NCI-H510A (cell line): Measurements from ENCODE around the gene UVSSA.

Experiments used
- DNase-seq: peaks from one replicate; lab custom pipeline; 2025; lab: John Stamatoyannopoulos, UW

UVSSA gene

DNA sequence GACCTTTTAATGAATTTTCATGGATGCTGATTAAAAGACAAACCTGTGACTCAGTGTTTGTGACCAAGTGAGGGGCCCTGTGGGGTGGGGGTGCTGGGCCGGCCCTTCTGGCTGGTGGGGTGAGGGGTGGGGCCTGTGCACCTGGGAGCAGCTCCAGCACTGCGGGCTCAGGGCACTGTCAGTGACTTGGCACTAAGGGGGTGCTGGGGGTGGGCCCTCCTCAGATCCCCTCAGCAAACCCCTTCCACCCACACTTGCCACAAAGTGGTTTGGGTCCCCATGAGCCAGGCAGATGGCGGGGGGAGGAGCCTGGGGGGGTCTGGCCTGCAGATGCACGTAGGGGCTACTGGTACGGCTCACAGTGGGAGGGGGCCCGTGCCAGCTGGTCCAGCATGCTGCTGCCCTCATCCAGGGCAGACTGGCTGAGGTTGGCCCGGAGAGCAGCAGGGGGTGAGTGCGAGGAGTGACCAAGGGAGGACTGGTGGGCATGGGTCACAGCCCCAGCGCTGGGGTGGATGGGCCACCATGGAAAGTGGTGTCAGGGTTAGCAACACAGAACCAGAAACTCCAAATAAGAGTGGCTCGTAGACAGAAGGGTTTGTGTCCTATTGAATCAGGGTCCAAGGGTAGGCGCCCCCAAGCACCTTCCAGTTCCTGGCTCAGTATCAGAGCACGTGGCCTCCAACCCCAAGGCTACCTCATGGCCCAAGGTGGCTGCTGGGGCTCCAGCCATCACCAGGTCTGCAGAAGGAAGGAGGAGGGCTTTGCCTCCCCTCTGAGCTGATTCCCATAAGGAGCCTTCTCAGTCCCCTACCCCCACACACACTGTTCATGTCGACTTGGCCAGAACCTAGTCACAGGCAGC, 49.2 kb downstream of the UVSSA start:
- no peak for DNase-seq

DNA sequence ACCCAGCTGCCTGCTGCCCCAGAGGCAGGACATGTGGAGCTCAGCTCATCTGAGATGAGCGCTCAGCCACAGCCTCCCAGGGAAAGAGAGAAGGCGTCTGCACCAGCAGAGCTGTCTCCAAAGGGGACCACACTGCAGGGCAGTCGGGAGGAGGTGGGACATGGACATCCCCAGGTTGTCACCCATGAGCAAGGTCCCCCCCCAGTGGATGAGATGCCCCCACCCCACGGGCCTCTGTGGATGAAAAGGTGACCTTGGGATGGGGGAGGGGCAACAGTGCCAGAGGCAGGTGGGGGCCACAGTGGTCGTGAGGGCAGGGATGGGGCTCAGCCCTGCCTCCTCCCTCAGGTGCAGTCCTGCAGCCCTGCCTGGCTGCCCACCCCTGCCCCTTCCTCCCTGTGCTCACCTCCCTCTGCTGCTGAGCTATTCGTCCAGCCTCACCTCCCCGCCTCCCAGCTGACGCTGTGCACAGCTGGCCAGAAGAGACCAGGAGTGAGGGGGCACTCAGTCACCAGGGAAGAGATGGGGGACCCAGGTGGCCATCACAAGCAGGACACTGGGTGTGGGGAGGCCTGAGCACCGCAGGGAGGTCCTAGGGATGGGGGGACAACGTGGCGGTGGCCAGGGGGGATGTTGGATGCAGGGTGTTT, 49.9 kb downstream of the UVSSA start:
- DNase-seq: no peak

DNA sequence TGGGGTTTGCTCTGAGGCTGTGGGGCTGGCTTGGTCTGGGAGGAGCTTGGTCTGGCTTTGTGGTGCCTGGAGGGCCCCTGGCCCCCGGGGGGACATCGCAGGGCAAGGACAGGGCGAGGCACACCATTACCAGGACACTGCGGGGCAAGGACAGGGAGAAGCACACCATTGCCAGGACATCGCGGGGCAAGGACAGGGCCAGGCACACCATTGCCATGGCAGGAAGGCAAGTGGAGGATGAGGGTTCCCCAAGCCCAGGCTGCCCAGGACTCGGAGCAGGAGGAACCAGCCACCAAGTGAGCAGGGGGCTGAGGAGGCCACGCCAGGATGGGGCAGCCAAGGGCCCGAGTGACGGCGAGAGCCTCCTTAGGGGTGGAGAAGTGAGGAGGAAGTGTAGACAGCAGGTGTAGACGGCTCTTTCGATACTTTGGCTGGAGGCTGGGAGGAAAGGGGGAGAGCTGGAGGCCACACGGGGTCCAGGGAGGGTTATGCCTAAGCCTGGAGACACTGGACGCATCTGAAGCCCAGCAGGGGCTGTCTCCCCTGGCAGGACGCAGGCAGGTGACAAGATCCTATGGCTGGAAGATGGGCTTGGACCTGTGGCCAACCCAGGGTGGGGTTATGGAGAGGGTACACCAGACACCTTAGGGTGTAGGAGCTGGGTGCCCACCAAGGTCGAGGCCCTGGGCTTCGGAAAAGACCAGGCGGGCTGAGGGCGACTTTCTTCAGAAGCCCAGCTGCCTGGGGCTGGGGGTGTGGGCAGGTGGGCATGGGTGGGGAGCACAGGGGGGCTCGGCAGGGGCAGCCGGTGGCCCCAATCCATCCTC, 51.9 kb downstream of the UVSSA start:
- no peak for DNase-seq

DNA sequence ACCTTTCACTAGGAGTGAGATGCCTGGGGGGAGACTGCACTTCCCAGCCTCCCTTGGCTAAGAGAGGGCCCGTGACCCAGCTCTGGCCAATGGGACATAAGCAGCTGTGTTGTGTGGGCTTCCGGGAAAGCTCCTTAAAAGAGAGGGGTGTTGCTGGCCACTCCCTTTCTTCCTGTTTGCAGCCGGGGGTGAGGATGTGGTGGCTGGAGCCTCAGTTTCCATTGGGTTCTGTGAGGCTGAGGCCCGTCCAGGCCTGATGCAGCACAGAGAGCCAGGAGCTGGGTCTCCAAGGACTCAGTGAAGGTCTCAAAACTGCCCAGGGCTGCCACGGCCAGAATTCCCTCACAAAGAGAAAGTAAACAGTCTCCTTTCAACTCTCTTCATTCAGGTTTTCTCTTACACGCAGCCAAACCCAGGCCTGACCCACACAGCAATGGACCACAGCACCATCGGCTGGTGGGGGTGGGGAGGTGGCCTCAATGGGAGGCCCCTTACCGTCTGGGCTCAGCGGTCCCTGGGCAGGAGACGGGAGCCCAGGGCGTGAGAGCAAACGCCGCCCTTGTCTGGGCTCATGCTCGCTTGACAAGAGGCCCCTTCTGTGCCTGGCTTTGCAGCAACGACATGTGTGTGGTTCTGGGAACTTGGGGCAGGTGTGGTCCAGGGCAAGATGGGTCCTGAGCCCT, 52.6 kb downstream of the UVSSA start:
- no peak for DNase-seq

DNA sequence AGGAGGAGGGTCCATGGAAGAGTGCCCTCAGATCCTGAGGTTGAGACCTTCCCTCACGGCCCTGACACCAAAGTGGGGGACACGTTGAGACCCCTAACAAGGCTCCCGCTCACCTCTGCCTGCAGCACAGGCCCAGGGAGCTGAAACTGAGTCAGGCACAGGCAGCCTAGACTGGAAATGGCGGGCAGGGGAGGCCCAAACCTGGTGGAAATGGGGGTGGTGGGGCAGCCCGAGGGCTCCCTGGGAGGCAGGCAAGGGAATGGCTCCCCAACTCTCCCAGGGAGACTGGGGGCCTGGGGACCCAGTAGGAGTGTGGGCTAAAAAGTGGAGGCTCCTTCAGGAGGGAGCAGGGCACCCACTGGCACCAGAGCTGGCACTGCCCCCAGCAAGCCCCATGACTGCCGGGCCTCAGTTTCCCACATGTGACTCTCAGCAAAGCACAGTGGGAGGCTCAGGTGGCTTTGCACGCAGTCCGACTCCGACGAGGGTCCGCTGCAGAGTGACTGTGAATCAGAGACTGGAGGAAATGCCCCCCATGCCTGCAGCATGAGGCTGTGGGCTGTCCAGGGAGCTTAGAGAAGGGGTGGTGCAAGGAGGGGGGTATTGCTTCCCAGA, 53.3 kb downstream of the UVSSA start:
- no peak for DNase-seq

DNA sequence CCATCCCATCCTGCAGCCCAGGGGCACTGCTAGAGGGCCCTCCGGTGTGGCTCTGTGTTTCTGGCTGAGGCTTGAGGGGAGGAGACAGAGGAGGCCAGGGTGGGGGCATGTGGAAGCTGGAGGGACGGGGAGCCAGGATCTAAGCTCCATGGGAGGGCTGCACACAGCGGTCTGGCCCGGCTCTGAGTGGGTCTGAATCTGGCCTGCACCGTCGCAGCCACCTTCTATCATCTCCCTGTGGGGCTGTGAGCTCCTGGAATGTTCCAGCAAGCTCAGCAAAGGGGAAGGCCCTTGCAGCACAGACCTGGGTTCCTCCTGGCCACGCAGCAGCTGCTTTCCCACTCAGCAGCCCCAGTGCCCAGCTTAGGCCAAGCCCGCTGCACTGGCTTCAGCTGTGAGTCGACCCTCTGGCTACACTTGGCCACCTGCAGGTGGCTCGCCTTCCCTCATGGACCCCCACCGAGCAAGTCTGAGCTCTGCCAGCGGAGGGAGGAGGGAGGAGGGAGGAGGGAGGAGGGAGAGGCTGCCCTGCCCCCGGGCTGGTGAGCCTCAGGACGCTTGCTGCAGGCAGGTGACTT, 53.9 kb downstream of the UVSSA start:
- no peak for DNase-seq

DNA sequence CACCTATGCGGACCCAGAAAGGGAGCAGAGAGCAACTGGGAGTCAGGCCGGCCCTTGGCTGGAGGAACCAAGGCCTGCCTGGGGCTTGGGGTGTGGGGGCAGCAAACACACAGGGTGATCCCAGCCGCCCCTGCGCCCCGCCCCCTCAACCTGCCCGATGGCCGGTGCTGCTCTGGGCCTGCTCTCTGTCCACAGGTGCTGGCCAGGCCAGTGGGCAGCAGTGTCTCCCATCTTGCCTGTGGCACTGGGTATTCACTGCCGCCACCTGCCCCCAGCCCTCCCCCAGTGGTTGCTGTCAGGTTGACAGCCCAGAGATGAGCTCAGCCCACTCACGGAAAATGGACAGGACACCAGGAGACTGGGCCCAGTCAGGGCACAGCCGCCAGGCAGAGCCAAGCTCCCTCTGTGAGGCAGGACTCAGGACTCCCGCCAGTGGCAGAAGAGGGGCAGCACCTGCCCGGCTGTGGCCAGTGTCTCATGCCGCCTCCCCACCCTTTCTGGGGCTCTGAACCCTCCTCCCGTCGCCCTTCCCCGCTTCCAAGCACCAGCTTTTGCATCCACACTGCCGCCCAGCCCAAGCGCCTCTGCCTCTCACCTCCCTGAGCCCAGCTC, 54.5 kb downstream of the UVSSA start:
- DNase-seq: no peak

DNA sequence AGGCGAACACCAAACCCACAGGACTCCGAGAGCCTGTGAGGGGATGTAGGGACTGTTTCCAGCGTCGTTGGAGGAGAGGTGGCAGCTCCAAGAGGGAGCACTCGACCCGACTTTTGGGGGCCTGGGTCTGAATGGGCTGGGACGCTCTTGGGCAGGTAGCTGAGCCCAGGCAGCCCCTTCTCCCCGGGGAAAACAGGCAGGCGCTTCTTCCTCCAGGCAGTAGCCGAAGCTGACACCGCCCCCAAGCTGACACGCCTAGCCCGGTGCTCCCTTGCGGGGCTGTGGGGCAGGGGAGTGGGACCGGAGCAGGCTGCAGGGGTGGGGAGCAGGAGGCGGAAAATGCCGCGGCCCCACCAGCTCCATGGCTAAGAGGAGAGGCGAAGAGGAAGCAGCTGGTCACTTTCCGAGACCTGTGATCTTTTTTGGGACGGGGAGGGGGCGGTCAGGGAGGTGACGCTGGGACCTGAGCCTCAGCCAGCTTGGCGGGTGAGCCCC, 55.1 kb downstream of the UVSSA start:
- no peak for DNase-seq

DNA sequence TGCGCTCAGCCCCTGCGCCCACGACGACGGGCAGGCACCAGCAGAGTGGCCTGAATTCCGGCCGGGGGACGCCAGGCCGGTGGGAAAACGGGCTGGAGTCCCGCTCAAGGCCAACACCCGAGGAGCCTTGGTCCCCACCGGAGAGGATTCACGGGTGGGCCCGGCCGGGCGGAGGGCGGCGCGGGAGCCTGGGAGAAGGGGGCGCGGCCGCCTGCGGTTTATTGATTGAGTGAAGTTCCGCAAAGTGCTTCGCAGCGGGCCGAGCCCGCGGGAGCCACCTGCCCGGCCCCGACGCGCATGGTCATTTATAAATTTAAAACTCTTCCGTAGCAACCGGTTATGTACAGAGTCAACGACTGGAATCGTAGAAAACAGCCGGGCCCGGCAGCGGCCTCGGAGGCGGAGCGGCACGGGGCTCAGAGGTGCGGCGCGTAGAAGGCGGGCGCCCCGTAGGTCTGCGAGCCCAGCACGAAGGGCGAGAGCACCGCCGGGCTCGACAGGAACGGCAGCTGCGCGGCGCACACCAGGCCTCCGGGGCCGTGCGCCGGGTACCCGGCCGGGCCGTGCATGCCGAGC, 55.6 kb downstream of the UVSSA start:
- no peak for DNase-seq

DNA sequence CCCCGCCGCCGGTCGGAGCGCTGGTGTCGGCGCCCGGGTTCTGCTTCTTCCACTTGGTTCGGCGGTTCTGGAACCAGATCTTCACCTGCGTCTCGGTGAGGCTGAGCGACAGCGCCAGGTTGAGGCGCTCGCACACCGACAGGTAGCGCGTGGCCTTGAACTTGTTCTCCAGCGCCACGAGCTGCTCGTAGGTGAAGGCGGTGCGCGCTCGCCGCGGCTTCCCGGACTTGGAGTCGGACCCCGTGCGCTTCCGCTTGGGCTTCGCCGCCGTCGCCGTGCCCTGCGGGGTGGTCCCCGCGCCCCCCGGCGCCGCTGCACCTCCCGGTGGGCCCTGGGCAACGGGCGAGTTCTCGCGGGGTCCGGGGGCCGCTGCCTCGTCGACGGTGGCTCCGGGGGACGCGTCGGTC, 56.2 kb downstream of the UVSSA start:
- DNase-seq: no peak

DNA sequence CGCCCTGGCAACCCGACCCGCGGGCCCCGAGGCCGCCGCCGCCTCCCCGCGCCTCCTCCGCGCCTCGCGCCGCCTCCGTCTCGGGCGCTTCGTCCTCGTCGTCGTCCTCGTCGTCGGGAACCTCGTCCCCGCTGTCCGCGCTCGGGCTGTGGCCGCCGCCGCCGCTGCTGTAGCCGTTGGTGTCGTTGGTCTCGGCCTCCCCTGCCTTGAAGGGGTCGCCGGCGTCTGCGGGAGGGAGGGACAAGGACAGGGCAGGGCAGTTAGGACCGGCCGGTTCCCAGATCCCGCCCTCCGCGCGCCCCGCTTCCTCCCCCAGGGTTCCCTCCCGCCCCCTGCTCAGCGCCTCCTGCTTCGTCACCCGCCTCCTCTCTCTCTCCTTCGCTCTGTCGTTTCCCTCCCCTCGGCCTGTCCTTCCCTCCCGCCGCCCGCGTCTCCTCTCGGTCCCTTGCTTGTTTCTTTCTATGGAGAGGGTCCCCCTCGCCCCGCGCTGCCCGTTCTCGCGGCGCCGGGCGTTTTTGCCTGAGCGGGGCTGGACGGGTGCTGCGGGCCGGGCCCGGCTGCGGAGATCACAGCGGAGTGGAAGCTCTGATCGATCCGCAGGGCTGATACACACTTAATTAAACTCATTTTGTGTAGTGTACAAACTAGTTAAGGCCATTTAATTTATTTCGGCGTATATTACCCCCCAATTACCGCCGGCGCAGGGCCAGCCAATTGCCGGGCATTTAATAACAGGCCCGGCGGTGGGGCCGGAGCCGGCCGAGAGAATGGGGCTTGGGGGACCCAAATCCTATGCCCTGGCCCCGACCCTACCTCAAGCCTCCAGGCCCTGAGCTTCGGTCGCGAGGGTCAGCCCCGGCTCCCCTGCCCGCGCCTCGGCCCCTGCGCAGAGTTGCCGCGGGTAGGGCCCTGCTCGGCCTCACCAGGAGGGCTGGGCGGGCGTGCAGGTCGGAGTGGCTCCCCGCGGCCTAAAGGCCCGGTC, 56.9 kb downstream of the UVSSA start:
- DNase-seq: no peak

DNA sequence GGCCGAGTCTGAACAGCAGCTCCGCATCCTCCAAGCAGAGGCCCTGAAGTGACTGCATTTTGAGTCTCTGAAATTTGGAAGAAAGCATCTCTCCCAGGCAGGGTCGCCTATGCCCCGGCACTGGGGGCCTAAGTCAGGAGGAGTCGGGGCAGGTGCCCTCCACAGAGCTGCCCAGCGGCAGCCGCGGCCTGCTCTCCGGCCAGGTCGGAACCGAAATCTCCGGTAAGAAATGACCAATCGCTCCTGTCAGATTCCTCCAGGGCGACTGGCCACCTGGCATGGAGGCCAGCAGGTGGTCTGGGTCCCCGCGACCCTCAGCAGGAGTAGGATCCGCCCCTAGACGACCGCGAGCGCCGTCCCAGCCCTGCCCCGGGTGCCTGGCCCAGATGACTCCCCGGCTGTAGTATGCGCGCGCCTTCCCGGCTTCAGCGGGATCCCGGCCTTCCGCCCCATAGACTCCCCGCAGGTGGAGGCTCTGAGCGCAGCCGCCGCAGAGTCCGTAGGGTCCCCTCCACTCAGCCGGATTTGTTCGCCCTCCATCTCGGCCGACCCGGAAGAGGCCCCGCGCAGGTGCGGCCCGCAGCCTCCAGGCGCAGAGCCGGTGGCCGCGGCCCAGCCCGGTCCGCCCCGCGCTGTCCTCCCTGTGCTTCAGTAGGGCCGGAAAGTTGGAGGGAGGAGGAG, 57.7 kb downstream of the UVSSA start:
- DNase-seq: no peak

DNA sequence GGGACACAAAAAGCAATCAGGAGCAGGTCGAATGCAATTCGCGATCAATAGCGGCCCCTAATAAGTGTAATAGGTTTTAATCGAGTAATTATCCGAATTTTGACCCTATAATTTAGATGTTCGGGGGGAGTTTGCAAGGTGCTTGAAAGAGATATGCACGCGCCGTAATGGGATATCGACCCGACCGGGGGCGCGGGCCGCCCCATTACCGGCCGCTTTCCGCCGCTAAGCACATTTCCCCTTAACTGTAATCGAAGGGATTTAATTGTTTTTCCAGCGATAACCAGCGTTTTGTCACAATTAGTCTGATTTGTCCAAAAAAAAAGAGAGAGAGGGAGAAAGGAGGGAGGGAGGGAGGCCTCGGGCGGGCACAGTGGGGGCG, 58.2 kb downstream of the UVSSA start:
- no peak for DNase-seq

DNA sequence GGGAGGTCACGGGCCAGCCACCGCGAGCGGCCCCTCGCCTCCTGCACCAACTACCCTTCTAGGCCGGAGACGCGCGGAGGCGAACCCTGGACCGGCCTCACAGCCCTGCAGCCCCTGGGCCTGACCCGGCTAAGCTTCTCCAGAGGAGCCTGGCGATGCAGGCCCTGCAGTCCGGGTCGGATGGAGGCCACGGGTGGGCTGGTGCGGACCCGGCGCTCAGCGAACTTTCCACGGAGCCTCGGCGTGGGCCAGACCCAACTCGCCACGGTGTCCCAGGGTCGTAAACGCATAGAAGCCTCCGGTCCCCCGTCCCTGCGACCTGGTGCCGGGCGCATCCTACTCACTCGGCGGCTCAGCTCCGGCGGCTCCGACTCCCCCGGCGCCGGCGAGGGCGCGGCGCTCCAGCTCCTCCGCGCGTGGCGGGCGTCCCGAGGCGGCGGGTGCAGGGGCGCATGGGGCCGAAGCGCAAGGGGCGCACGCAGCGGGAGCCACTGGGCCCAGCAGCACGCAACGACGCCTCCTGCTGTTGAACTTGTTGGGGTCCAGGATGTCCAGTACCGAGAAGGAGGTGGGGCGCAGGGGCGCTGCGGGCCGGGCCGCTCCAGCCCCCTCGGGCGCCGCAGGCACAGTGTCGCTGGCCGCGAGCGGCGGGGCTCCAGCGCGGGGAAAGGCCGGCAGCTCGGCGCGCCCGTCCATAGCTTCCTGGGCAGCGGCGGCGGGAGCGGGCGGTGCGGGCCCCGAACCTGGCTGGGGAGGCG, 58.8 kb downstream of the UVSSA start:
- DNase-seq: no peak

DNA sequence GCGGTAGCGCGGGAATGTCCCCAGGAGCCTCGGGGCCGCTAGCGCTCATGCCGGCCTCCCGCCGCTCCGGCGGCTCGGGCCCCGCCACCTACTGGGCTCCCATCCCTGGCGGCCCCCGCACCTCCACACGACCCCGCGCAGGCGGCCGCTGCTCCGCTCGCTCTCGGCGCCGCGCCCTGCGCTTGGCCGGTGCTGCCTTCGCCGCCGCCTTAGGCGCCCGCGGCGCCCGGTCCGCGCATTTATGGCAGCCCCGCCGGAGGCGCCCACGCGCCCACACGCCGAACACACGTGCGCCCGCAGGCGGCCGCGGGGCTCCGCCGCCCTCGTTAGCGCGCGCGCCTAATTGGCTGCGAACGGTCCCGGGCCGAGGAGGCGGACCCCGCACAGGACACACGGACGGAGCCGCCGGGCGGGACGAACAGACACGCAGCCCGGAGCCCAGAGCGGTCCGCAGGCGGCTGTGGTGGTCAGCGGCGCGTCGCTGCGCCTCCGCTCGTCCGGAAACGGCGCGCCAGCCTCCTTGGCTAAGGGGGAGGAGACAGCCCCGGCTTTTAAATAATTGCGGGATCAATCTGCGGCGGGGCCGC, 59.5 kb downstream of the UVSSA start, which contains the start of gene NKX1-1:
Gene NKX1-1 (minus strand): TSS at position 49 of the 587 bp plus-strand sequence. CDS start 0 bp downstream, at position 49.
- no peak for DNase-seq

DNA sequence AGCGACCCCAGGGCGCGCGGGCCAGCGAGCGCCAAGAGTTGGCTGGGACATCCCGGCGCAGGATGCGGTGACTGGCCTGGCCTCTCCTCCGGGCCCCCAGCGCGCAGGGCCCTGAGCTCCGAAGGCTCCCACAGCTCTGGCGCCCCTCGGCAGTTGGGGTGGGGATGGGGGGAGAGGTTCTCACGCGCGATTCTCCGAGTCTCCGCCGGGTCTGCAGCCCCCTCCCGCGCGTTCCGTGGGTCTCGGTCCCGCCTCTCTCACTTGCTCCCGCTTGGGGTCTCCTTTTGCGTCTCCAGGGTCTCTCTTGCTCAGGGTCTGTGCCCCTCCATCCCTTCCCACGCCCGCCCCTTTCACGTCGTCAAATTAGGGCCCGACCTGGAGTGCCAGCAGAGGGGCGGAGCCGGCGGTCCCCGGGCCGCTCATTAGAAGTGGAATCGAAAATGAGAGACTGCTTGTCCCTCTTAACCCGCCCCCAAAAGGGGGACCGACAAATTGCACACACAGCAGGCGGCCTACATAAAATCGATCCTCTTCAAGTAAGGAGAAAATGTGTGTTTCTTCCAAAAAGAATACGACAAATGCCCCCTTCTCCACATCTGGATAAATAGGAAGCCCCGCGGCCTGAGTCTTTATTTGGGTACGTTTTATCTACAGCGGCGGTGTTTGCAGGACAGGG, 60.1 kb downstream of the UVSSA start:
- no peak for DNase-seq
